GM18951 (cell line): ENCODE data around the gene DHFR.

Experiments used
- POLR2A ChIP-seq: IDR thresholded peaks from 4 replicates; pipeline ENCODE4 v1.6.1; 2011; ENCODE audit warnings: mild to moderate bottlenecking; ENCODE audit not compliant: insufficient read length, insufficient read depth; ENCODE audit errors: extremely low read depth
- in situ Hi-C: fragments of 300-500 bp; cut with MboI; formaldehyde crosslinking; loops from one replicate; pipeline ENCODE4 v1.12.0; 2022; ENCODE audit warnings: low sequenced_read_pairs, mixed read lengths, inconsistent platforms; ENCODE audit not compliant: unreplicated experiment

The DHFR gene

GRCh38 chr5:80632700-80633099, 22.1 kb downstream of the DHFR start:
- no peak for TF ChIP-seq POLR2A
- in situ Hi-C loops: no loop called here

GRCh38 chr5:80631278-80632259, 23.2 kb downstream of the DHFR start:
- TF ChIP-seq POLR2A: no peak
- in situ Hi-C loops: no loop called here

GRCh38 chr5:80629281-80629680, 25.5 kb downstream of the DHFR start:
- in situ Hi-C loops: no loop called here
- TF ChIP-seq POLR2A: no peak

- in situ Hi-C loops: no loop called here
- TF ChIP-seq POLR2A: no peak
These were observed 29.6 kb downstream of the DHFR start for GRCh38 chr5:80625230-80625629.

- TF ChIP-seq POLR2A: no peak
- in situ Hi-C loops: no loop called here
These were observed 30.8 kb downstream of the DHFR start for GRCh38 chr5:80623999-80624398.

GRCh38 chr5:80622756-80623155, 32.0 kb downstream of the DHFR start:
- in situ Hi-C loops: no loop called here
- no peak for TF ChIP-seq POLR2A

- TF ChIP-seq POLR2A: no peak
- in situ Hi-C loops: no loop called here
These were observed 34.6 kb downstream of the DHFR start for GRCh38 chr5:80620211-80620610.

GRCh38 chr5:80619086-80619485, 35.7 kb downstream of the DHFR start:
- no peak for TF ChIP-seq POLR2A
- in situ Hi-C loops: no loop called here

- in situ Hi-C loops: no loop called here
- TF ChIP-seq POLR2A: no peak
These were observed 36.3 kb downstream of the DHFR start for GRCh38 chr5:80618438-80618837.

GRCh38 chr5:80615266-80615914, 39.4 kb downstream of the DHFR start:
- no peak for TF ChIP-seq POLR2A

GRCh38 chr5:80609692-80610091, 45.1 kb downstream of the DHFR start:
- in situ Hi-C loops: no loop called here

More at GRCh38 chr5:80615266-80615914, 39.4 kb downstream of the DHFR start:
- in situ Hi-C loops: no loop called here

GRCh38 chr5:80608731-80609130, 46.1 kb downstream of the DHFR start:
- in situ Hi-C loops: no loop called here
- TF ChIP-seq POLR2A: no peak

More at GRCh38 chr5:80609692-80610091, 45.1 kb downstream of the DHFR start:
- no peak for TF ChIP-seq POLR2A

- in situ Hi-C loops: no loop called here
- no peak for TF ChIP-seq POLR2A
These were observed 47.0 kb downstream of the DHFR start for GRCh38 chr5:80607832-80608231.

GRCh38 chr5:80607343-80607742, 47.4 kb downstream of the DHFR start:
- no peak for TF ChIP-seq POLR2A
- in situ Hi-C loops: no loop called here
